Activated effector memory CD4-positive, alpha-beta T cell treated with anti-CD3 and anti-CD28 coated beads, Interleukin-2, amount 50 U/mL, for 16 hours (primary cell): Measurements from ENCODE around the gene LRRC73.
"Not testable (repeated sequence)": the region's sequence is repeated elsewhere in the genome, so short reads cannot be mapped to it uniquely, and the experiment has no call there.

ENCODE experiments used
- DNase-seq: peaks from one replicate; pipeline ENCODE4 v3.0.0-alpha.2; 2020

Gene LRRC73

DNA sequence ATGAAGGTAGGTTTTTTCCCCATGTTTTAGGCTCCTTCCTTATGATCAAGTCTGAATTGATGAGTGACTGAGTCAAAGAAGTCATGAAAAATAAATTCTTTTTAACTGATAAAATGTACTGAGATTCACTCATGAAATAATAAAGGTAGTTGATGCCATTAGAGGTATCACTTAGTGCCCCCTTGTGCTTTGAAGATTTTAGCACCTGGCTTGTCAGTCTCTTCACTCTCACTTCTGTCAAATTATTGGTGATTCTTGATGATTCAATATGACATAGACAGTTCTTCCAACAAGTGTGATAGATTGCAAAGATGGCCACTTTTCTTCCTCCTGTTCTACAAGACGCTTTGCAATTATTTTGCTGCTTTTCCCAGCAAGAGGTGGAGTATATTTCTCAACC, 50.6 kb downstream of the LRRC73 start:
- DNase-seq, result no peak

DNA sequence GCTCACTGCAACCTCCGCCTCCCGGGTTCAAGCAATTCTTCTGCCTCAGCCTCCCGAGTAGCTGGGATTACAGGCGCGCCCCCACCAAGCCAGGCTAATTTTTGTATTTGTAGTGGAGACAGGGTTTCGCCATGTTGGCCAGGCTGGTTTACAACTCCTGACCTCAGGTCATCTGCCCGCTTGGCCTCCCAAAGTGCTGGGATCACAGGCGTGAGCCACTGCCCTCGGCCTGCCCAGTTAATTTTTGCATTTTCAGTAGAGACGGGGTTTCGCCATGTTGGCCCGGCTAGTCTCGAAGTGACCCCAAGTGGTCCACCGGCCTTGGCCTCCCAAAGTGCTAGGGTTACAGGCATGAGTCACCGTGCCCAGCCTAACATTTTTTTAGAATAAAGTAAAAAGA, 52.0 kb downstream of the LRRC73 start:
- DNase-seq, result not testable (repeated sequence)

DNA sequence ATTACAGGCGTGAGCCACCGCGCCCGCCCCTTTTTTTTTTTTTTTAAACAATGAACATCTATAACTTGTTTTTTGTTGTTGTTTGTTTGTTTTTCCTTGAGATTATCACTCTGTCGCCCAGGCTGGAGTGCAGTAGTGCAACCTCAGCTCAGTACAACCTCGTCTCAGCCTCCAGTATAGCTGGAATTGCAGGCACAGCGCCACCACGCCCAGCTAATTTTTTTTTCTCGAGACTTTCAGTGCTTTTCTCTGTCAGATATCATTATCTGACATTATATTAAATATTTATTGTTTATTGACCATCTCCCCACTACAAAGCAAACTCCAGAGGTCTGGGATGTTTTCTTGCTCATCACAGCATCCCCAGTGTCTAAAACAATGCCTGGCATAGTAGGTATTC, 52.5 kb downstream of the LRRC73 start:
- DNase-seq, result no peak
